ENCODE results near the gene SUPT20HL2.
"Not testable (repeated sequence)": the region's sequence is repeated elsewhere in the genome, so short reads cannot be mapped to it uniquely, and the experiment has no call there.

SUPT20HL2 gene

DNA sequence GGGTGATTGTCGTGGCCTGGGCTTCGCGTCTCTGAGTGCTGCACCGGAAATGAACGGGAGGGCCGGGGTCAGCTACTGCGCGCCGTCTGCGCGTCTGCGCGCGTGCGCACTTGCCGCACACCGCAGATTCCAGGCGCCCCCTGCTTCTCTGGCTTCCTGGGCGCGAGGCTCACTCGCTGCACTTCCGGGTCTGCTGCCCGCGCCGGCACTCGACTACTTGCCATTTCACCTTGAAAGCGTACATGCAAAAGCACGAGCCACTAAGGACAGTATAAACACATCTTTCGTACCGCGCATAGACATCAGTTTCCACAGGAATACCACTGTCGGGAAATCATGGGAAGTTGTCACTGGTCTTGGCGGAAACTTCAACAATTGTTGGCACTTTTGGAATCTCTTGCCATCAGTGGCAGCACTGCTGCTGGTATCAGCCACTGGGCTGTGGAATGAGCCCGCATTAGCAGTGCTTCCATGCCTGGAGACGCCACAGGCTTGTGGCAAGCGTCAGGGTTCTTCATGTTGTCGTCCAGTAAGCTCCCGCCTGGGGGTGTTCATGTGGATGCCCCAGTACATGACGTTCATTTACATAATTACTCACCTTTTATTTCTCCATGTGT lies at the start of gene SUPT20HL2:
Gene SUPT20HL2, minus strand, starts transcription at position 51 of the 617 bp plus-strand sequence. CDS start 754 bp downstream, outside the sequence.
- DNase-seq, result no peak

DNA sequence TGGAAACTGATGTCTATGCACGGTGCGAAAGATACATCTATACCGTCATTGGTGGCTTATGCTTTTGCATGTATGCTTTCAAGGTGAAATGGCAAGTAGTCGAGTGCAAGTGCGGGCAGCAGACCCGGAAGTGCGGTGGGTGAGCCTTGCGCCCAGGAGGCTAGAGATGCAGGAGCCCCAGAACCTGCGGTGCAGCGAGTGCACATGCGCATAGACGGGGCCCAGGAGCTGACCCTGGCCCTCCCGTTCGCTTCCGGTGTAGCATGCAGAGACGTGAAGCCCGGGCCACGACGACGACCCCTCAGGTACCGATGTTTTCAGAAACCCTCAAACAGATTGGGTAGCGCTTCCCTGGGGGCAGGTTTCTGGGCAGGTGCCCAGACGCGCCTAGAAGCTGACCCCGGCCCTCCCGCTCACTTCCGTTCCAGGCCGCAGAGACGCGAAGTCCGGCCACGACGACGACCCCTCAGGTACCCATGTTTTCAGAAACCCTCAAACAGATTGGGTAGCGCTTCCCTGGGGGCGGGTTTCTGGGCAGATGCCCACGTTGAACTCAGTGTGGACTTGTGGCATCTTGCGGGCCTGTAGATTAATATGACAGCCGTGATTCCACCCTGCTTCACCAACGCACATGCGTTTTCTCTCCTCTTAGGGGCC lies 48.3 kb upstream of the SUPT20HL2 start:
- not testable (repeated sequence) for DNase-seq

DNA sequence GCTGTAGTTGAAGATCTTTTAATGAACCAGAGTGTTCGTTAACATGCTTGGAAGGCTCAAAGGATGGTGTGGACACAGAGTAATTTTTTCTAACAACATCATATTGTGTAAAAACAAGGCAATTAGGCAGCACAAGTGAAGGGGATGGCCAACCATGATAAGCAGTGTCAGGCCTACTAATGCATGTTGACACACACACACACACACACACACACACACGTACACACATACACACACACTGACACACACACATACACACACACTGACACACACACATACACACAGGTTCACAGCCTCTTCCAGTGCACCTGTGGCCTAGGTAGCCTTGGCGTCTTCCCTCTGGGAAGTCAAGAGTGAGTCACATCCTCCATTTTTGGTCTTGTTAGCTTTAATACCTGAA lies 46.4 kb upstream of the SUPT20HL2 start, which contains the start of gene SUPT20HL1:
Gene SUPT20HL1, plus strand, starts transcription at position 368 of the 400 bp plus-strand sequence. CDS start 2,122 bp downstream, outside the sequence.
- no peak for DNase-seq

DNA sequence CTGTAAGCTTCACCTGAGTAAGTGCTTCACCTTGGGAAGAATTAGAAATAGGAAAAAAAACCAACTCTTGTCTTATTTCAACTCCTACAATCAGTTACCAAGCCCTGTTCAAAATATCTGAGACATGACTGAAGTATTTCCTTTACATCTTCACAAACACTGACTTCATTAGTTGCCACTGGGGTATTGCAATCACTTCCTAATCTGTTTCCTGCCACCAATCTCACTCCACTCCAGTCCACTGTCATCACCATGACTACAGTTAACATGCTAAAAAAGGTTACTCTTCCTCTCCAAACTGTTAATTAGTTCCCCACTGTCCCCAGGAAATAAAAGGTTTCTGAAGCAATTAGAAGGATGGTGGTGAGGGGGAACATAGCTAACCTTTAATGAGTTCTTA lies 43.2 kb upstream of the SUPT20HL2 start:
- DNase-seq, result no peak

DNA sequence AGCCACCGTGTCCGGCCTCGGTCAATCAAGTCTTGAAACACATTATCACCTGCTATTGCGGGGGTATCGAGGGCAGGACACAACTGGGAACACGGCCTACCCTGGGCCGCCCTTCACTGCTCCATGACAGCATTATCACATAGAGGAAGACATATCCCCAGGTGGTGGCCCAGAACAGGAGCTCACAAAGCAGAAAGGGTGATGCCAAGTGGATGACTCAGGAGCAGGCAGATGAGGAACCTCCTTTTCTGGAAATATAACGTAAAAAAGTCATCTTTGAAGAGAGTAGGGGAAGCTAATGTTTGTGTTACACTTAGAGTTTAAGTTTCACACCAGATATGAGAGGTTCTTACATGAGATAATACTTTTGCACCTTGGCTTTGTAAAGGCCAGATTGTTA lies 41.2 kb upstream of the SUPT20HL2 start:
- DNase-seq, result no peak

DNA sequence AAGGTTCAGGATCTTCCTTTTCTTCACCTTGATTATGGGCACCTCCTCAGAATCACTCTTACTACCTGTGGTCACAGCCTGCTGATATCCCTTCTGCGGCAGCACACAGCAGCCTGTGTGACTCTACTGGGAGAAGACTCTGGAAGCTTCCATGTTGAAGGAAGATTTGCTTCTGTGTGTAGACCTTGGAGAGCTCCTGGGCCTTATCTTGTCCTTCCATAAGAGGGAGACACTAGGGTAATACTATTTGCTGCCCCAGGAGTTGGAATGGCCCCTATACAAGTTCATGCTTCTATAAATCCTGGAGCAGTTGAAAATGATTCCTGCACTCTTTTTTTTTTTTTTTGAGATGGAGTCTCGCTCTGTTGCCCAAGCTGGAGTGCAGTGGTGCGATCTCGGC lies 36.3 kb upstream of the SUPT20HL2 start:
- DNase-seq, result no peak

DNA sequence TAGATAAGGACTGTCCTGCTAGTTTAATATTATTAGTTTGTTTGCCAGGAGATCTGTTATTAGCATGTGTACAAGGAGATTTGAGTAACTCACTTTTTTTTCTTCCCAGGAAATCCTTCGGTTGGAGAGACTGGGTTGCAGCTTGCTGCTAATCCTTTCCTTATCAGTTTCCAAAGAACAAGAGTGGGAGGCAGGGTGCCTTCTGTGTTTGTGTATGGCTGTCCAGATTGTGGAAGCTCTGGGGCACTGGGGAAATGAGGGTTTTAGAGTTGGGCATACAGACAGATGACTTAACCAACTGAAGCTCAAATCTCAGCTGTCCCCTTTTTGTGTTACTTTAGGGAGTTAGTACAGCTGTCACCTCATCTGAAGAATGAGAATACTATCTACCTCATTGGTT lies 34.0 kb upstream of the SUPT20HL2 start:
- DNase-seq, result no peak

DNA sequence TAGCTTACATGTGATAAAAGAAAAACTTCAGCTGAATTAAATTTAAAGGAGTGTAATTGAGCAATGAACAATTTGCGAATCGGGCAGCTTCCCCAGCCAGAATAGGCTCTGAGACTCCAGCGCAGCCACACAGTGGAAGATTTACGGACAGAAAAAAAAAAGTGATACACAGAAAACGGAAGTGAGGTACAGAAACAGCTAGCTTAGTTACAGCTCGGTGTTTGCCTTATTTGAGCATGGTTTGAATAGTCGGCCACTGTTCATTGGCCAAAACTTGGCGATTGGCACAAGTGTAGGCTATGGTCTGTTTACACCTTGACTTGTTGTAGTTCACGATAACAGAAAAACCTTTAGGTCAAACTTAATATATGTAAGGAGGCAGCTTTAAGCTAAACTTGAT lies 29.9 kb upstream of the SUPT20HL2 start:
- peak in 1 of 6 experiments; percentile 14 for DNase-seq

DNA sequence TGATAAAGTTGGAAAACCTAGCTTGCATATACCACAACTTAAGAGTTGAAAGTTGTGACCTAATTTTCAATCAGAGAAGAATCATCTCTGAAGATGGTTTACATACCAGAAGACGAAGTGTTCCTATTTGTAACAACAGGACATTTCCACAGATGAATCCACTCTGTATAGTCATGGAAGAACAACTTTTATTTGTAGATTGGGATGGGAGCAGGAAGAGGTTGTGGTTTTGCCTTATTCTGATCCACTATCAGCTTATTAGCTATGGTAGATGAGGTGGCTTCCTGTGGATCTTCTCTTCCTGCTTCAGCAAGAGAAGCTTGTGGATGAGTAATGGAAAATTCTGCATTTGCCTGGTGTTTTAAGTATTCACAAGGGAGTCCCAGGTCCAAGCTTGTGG lies 27.9 kb upstream of the SUPT20HL2 start:
- DNase-seq, result no peak

DNA sequence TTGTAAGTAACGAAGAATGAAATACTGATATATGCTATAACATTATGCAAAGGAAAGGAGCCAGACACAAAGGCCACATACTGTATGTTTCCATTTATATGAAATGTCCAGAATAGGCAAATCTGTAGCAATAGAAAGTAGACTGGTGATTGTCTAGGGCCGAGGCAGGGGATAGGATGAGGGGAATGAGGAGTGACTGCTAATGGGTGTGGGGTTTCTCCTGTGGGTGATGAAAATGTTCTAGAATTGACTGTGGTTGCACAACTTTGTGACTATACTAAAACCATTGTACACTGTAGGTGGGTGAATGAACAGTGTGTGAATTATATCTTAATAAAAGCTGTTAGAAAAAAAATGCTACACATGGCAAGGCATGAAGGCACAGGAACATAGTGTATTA lies 26.6 kb upstream of the SUPT20HL2 start:
- no peak for DNase-seq

DNA sequence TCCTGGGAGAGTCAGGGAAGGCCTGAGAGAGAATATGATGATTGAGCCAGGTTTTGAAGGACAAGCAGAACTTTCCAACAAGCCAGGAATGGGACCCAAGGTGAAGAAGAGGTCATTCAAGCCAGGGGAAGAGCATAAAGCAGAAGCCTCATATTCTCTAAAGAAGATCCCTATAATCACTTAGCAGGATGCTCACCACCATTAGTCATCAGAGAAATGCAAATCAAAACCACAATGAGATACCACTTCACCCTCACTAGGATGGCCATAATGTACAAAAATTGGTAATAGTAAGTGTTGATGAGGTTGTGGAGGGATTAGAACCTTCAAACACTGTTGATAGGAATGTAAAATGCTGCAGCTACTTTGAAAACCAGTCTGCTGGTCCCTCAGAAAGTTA lies 26.0 kb upstream of the SUPT20HL2 start:
- DNase-seq, result no peak

DNA sequence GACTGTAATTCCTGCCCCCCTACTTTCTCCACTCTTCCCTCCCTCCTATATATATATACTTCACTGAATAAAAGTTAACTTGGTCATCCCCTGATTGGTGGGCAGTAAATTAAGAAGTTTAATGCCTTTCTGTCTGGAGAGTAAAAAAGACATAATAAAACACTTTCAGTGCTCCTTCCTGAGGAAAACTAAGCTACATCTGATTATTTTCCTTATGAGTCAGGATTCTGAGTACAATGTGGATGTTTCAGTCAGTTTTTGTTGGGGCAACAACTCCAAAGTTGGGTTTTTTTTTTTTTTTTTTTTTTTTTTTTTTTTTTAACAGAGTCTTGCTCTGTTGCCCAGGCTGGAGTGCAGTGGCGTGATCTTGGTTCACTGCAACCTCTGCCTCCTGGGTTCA lies 22.0 kb upstream of the SUPT20HL2 start:
- no peak for DNase-seq

DNA sequence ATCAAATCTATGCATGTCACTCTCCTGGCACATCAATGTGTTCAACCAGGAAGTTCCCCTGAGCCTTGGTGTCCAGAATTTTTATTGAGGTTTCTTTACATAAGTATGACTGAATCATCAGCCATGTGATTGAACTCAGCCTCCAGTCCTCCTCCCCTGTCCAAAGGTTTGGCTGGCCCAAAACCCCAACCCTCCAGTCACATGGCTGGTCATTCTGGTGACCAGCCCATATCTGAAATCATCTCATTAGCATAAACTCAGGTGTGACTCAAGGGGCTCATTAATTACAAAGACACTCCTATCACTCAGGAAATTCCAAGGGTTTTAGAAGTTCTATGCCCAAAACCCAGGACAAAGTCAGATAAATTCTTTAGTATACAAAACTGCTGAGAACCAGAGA lies 20.6 kb upstream of the SUPT20HL2 start:
- no peak for DNase-seq

DNA sequence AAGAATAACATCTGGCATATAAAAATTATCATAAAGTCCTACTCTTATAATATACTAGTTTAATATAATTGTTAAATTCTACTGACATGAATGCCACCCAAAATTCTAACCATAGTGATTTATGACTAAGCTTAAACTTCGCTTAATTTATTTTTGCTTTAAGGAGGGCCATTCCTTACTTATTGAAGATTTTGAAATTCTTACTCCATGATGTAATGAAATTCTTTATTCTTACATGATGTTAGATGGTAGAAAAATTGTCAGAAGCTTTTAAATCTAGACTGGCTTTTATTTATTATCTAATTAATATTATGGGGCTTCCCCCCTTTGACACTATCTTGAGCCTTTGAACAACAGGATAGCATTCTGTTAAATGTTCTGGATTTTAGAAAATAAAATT lies 19.5 kb upstream of the SUPT20HL2 start:
- no peak for DNase-seq

DNA sequence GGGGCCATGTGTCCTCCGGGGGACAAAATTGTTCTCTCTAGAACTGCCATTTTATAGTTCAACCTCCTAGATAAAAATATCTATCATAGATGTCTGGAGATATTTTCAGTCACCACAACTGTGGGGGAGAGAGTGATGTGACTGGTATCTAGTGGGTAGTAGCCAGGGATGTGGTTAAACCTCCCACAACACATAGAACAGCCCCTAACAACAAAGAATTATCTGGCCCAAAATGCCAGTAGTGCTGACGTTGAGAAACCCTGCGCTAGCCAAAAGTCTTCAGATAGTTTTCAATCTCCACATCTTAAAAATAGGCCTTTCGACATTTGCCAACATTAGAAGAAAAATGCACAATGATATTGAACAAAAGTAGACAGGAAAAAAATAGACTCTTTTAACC lies 19.0 kb upstream of the SUPT20HL2 start:
- no peak for DNase-seq

DNA sequence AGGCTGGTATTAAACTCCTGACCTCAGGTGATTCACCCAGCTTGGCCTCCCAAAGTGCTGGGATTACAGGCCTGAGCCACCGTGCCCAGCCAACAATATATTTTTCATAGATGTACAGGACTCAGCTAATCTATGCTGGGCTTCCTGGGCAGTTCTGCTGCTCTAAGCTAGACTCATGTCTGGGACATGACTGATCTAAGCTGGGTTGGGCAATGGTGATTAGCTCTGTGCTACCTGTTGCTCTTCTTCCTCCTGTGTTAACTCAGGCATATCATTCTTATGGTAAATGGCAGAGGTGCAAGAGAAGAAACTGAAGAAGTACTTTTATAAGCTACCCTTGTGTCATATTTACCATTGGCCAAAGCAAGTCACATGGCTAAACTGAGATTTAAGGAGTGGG lies 11.4 kb upstream of the SUPT20HL2 start:
- no peak for DNase-seq

DNA sequence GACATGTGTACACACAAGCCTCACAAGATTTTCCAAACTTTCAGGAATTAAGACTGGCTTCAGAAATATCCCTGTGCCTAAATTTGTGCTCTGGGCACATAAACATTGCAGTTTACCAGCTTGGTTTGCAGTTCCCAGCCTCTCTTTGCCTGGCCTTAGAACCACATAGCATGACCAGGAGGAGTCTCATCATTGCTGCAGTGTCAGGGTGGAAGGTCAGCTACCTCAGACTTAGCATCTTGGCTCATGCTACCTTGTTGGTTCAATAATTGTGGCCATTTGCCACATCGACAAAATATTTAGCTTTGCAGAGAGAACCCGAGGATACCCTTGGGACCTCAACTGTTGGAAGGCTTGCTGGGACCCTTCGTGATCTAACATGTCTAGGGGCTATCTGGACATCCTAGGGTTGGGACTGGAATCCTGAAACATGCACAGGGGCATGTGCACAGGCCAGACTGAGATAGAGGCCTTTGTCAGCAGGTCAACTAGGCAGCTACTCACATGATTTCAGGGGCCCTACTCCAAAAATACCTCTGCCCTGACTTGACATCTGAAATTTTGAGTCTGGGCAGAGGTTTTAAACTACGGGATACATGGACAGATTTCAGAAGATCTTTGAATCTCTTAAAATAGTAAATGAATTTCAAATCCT lies 8.0 kb upstream of the SUPT20HL2 start:
- no peak for DNase-seq

DNA sequence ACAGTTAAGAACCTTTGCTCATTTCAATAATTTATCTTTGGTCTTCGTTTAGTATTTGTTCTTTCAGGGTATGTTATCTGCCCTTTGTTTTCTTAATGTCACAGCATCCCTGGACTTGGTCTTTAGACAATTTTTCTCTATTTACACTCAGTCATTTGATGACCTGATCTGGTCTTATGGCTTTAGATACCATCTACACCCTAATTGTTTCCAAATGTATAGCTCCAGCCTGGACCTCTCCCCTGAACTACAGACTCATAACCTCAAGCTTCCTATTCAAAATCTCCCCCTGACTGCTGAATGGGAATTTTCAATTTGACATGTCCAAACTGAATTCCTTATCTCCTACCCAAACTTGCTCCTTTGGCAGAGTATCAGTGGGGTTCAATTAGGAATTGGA lies 3.7 kb upstream of the SUPT20HL2 start:
- no peak for DNase-seq

DNA sequence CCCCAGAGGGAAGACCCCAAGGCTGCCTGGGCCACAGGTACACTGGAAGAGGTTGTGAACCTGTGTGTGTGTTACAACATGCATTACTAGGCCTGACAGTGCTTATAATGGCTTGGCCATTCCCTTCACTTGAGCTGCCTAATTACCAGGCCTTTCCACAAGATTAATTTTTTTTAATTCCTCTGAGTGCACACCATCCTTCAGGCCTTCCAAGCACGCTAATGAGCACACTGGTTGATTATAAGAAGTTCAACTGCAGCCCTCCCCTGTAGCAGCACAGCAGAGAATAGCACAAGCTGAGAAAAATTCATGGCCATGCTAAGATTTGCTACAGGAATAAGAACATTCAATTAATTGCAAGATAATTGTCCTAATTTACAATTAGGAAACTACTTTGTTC lies 2.2 kb upstream of the SUPT20HL2 start:
- no peak for DNase-seq

DNA sequence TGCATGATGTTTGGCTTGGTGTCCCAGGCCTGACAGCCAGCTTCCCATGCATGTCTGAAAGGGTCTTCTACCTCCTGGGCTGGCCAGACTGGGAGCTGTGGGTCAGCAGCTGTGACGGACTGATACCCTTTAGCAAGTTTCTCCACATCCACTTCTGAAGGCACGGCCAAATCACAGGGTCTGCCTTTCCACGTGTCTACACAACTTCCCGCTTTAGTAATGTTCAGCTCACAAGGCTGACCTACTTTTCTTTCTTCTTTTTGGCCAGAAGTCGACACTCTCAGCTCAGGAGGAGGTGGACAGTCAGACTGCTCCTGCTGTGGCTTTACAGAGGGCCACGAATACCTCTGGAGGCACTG lies 1.6 kb downstream of the SUPT20HL2 start:
- DNase-seq, result not testable (repeated sequence)

DNA sequence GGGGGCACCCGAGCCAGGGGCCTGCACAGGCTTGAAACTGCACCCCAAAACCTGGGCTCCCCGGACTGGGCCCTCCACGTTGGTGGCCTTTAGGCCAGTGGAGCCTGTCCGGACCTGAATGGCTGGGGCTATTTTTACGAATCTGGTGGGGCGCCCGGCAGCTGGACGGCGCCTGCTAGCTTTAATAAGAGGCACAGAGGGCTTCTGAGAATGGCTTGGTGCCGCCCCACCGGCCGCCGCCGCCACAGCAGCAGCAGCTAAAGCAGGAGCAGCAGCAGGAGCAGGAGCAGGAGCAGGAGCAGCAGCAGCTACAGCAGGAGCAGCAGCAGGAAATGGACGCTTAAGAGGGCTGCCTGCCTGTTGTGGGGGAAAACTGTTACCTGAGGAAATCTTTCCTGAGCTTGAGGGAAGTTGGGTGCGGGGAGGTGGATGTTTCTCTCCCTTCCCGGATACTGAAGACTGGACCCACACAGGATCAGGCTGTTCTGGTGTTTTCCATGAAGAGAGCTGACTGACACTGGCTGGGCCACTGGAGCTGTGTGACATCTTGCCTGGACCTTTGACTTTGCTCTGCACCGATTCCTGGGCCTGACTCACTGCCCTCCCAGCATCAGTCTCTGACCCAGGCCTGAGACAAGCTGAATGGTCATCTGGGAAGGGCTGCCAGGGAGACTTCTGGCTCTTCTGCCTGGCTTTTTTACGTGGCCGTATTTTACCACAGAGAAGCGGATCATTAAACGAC lies 2.2 kb downstream of the SUPT20HL2 start:
- DNase-seq, result not testable (repeated sequence)

DNA sequence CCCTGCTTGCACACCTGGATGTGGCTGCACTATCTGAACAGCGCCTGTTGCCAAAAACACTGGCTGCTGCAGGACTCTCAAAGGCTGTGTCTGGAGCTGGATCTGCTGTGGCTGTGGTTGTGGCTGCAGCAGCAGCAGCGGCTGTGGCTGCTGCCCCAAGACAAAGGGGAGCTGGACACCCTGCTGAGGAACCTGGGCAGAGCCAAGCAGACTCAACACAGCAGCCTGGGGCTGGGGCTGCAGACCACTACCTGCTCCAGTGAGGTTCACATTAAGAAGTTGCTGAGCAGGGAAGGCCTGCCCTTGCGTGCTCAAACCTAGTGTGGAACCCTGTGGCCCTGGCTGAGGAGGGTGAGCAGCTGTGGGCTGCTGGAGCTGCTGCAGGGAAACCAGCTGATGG lies 3.0 kb downstream of the SUPT20HL2 start:
- DNase-seq, result not testable (repeated sequence)

DNA sequence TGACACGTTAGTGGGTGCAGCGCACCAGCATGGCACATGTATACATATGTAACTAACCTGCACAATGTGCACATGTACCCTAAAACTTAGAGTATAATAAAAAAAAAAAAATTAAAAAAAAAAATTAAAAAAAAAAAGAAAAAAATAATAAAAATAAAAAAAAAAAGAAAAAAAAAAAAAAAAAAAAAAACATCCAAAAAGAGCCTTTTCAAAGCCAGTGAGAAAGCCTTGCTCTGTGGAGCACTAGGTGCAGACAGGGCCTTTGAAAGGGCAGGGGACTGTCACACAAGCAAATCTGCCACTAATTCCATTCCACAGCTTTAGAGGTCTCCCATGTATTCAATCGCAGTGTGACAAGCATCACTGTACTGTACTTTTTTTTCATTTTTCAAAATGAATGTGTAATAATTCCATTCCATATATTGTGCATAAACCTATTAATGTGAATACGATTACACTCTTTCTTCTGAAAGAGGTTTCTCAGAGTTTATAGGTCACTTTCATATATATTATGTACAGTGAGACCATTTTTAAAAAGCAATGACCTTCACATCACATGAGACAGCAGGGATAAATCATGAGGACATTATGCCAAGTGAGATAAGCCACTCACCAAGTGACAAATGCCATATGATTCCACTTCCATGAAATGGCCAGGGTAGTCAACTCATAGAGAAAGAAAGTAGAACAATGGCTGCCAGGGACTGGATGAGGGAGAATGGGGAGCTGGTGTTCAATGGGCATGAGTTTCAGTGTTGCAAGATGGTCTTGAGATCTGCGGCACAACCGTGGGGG lies 4.1 kb downstream of the SUPT20HL2 start:
- not testable (repeated sequence) for DNase-seq
